ENCODE results near the gene TSPAN18.

TSPAN18 gene

DNA sequence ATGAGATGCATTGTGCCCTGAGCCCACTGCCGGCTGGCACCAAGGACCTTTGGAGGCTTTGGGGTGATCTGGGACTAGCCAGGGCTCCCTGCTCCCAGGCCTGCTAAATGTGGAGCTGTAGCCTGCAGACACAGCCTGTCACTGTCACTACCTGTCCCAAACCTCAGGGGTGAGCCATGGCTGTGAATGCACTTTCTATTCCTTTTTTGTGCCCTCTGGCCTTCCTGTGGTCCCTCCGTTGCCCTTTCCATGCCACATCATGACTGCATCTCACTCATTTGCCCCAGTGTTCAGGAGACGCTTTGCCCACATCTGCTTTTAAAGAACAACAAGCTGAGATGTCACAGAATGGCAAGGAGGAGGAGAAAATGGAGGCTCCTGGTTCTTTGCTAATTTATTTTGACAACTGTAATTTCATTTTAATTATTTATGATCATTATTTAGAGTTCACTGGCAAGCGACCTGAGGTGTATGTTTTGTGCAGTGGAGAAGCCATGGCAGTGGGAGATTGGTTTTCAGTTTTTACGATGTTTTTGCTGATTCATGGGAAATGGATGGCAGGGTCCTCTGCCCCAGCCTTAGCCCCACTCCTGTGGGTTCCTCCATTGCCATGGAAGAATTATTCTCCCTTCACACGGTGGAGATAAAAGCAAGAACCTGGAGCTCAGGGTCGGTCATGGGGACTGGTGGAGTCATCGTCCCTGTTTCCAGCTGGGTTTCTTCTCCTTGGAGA, 69.2 kb downstream of the TSPAN18 start:
- in situ Hi-C loops (cut with HindIII; ENCODE audit: low sequenced_read_pairs), result no loop called here
- no peak for DNase-seq (ENCODE audit: low read depth, low spot score)
- no peak overlapping the region for H3K4me3 ChIP-seq (ENCODE audit: low read depth, low read length)
- TF ChIP-seq CTCF (IDR thresholded peaks at IDR 0.05; ENCODE audit: low read depth, low read length), result no peak

GRCh38 chr11:44797051-44797450, 70.3 kb downstream of the TSPAN18 start:
- H3K4me3 ChIP-seq (ENCODE audit: low read depth, low read length), result no peak overlapping the region
- in situ Hi-C loops (cut with HindIII; ENCODE audit: low sequenced_read_pairs), result no loop called here
- DNase-seq (ENCODE audit: low read depth, low spot score), result no peak
- no peak for TF ChIP-seq CTCF (IDR thresholded peaks at IDR 0.05; ENCODE audit: low read depth, low read length)

DNA sequence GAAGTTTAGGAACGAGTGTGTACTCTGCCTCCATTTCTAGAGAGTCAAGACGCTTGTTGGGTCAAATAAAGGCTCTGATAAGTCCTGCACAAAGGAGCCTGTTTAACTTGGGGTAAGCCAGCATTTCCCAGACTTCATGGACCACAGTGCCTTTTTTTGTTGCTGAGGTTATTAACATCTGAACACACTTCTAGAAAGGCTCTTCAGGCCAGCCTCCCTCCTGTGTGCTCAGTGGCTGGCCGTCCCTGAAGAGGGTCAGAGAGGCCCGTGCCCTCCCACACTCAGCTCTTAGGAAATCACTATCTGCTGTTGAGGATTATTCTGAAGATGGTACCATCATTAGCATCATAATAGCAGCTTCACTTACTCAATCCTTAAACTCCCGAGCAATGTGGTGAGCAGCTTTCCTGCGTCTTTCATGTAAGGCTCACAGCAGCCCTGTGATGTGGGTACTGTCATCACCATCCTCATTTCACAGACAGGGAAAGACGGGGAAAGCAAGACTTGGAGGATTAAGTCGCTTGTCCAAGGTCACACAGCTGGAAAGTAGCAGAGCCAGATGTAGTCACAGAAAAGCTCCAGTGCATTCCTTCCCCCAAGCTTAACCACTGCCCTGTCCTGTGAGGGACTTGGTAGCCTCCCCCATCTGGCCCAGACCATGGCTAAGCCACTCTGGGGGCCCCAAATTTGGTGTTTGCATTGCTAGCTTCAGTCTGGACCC, 71.3 kb downstream of the TSPAN18 start:
- in situ Hi-C loops (cut with HindIII; ENCODE audit: low sequenced_read_pairs), result no loop called here
- H3K4me3 ChIP-seq (ENCODE audit: low read depth, low read length), result no peak overlapping the region
- no peak for TF ChIP-seq CTCF (IDR thresholded peaks at IDR 0.05; ENCODE audit: low read depth, low read length)
- no peak for DNase-seq (ENCODE audit: low read depth, low spot score)

DNA sequence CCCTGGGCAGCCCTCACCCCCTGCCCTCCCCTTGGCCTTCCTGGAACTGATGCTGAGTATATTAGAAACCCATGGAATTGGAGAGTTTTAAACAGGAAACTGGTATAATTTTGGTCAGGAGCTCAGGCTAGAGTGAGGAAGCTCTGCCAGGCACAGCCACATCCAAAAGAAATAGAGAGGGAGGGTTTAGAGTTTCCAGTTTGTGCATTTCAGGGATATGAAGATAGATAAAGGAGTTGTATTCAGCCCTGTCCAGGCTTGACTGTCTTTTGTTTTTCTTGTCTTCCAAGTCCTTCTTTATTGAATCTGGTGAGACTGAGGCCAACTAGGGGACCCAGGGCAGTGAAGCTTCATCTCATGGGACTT, 71.8 kb downstream of the TSPAN18 start:
- DNase-seq (ENCODE audit: low read depth, low spot score), result no peak
- TF ChIP-seq CTCF (IDR thresholded peaks at IDR 0.05; ENCODE audit: low read depth, low read length), result no peak
- no peak overlapping the region for H3K4me3 ChIP-seq (ENCODE audit: low read depth, low read length)
- in situ Hi-C loops (cut with HindIII; ENCODE audit: low sequenced_read_pairs), result no loop called here

- TF ChIP-seq CTCF (IDR thresholded peaks at IDR 0.05; ENCODE audit: low read depth, low read length), result no peak
- in situ Hi-C loops (cut with HindIII; ENCODE audit: low sequenced_read_pairs), result no loop called here
- DNase-seq (ENCODE audit: low read depth, low spot score), result no peak
- H3K4me3 ChIP-seq (ENCODE audit: low read depth, low read length), result no peak overlapping the region
Measured at GRCh38 chr11:44799012-44799411, 72.2 kb downstream of the TSPAN18 start.

DNA sequence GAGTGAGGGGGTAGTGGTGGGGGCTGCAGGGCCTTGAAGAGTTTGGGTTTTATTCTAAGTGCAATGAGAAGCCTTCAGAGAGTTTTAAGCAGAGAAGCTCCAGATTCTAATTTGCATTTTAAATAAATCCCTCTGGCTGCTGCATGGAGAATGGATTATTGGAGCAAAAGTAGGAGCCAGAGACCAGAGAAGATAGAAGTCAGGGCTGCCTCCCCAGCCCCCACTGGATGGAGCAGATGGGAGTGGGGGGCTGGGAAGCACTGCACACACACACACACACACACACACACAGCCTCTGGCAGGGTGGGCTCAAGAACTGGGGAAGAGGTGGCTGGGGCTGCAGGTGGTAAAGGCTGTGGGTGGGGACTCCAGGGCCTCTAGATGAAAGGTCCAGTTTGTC, 75.6 kb downstream of the TSPAN18 start:
- DNase-seq (ENCODE audit: low read depth, low spot score), result no peak
- no peak for TF ChIP-seq CTCF (IDR thresholded peaks at IDR 0.05; ENCODE audit: low read depth, low read length)
- no peak overlapping the region for H3K4me3 ChIP-seq (ENCODE audit: low read depth, low read length)
- in situ Hi-C loops (cut with HindIII; ENCODE audit: low sequenced_read_pairs), result no loop called here
